Stimulated activated CD4-positive, alpha-beta T cell treated with anti-CD3 and anti-CD28 coated beads, Interleukin-4, amount 100 ng/mL, for 4 hours (primary cell): ENCODE results near the gene RASGRF1.
"Not testable (repeated sequence)": the region's sequence is repeated elsewhere in the genome, so short reads cannot be mapped to it uniquely, and the experiment has no call there.

Experiments
- DNase-seq, 2 experiments: peaks; one replicate each; pipeline ENCODE4 v3.0.0-alpha.2; 2020

RASGRF1 gene

GRCh38 chr15:78950343-78950742 lies 140.2 kb downstream of the RASGRF1 start:
- no peak for DNase-seq

GRCh38 chr15:78949461-78949860 lies 141.1 kb downstream of the RASGRF1 start:
- no peak for DNase-seq

DNA sequence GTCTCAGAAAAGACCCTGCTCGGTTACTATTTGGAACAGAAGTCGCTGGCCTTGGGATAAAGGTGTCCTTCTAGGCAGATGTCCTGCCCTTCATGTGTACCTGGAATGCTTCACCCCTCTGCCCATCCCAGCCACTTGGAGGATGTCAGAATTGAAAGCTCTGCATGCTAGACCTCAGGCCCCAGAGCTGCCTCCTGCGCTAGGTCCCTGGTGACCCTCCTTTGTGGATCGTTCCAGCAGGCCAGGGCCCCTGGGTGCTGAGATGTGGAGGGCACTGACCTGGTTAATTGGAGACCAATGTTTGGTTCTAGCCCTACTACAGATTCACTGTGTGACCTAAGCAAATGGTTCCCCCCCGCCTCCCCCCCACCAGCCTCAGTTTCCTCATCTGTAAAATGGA lies 143.1 kb downstream of the RASGRF1 start:
- DNase-seq, result no peak

DNA sequence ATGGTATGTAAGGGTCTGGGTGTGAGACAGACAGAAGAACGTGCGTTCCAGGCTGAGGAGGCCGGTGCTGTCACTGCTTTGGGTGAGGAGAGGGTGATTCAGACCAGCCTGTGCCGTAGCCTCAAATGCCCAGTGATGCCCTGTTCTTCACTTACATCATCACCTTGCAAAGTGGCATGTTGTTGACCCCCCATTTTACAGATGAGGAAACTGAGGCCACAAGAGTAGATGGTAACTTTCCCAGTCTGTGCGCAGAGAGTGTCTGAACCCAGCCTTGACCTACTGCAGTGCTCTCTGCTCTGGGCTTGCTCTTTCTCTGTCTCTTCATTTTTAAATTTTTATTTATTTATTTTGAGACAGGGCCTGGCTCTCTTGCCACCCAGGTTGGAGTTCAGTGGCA lies 144.1 kb downstream of the RASGRF1 start:
- DNase-seq, result no peak

DNA sequence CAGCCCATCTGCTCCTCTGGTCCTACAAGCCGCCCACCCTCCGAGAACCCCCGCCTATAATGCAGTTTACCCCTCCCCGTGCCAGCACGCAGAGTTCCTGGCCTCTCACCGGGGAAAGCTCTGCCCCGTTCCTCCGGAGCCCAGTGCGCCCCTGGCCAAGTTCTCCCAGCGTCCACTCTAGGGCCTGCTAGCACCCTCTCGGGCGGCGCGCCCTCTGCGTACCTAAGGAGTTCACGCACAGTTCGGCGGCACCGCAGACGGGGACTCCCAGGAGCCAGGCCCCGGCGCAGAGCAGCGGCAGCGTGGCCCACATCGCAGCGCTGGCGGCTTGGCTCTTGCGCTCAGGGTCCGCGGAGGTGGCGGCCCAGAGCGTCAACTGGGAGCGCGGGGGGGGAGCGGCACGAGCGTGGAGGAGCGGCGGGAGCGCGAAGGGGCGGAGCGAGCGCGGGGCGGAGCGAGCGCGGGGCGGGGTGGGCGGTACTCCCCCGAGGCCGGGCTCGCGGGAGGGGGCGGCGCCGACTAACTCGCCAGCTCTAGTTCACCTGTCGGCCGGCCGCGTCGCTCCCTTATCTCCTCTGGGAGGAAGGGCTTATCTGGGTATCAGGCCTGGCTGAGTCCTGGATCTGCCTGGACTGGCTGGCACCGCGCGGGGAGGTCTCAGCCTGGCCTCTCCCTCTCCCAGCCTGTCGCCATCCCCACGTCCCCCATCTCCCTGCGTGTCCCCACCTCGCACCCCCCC lies 145.7 kb downstream of the RASGRF1 start, which contains the start of gene CTSH:
TSS of gene CTSH (minus strand) at position 378 of the 739 bp plus-strand sequence. CDS start at position 313, 65 bp downstream.
- DNase-seq, result peak; percentile 75 to 81

DNA sequence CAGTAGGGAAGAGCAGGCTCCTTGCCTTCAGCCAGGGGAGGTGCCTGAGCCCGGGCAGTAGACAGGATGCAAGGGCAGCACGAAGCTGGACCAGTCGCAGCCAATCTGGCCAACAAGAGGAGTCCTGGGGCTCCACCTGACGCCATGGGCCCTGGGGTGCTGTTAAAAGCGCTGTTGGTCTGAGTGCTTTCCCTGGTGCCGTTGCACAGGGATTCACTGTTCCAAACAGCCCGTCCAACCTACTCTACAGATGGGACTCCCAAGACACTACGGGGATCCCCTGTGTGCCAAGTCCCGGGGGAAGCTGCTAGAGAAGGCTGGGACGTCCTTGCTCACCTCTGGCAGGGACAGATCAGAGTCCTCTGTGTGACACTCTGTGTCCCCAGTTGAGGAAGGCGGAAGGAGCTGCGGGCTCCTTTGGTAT lies 146.4 kb downstream of the RASGRF1 start:
- no peak for DNase-seq

GRCh38 chr15:78943692-78944091 lies 146.9 kb downstream of the RASGRF1 start:
- no peak for DNase-seq

GRCh38 chr15:78942741-78943140 lies 147.8 kb downstream of the RASGRF1 start:
- no peak for DNase-seq

DNA sequence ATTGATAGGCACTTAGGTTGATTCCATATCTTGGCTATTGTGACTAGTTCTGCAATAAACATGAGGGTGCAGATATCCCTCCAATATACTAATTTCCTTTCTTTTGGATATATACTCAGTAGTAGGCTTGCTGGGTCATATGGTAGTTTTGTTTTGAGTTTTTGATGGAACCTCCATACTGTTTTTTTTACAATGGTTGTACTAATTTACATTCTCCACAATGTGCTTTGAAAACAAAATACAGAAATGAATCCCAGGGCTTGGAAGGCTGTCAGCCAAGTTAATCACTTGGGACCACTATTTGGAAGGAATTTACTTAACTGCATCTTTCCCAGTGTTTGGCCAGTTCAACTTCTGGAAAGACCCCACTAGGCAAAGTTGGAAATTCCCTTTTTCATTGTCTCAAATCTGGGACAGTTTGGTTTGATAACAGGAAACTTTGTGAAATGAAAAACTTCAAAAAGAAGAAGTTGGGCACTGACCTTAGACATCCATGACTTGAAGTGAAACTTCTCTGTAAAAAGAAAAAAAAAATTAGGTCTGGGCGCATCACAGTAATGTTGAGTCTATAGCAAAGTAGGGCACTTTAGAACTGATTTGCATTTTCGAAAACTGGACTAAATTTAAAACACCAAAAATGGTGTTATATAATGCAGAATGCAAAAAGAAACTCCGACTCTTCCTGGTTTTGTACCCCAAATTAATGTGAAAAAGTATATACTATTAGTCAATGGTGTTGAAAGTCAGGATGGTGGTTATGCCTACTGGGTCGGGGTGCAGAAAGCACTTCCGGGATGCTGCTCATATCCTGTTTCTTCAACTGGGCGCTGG lies 151.7 kb downstream of the RASGRF1 start:
- DNase-seq, result no peak

- no peak for DNase-seq
Measured at GRCh38 chr15:78937132-78937739, 153.3 kb downstream of the RASGRF1 start.

DNA sequence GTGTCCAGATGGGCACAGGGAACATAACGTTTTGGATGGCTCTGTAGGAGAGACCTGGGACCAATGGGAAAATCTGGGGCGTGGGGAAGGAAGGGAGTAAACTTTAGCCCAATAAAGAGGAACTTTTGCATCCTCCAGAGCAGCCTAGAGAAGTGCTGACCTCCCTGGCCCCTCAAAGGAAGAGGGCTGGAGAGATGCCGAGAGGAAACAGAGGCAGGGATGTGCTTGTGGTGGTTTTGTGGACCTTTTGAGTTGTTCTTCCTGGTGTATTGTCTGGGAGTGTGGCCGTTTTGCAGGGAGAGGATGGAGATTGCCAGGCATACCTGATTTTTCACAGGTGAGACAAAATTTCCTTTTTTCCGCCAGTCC lies 155.9 kb downstream of the RASGRF1 start:
- DNase-seq, result no peak

DNA sequence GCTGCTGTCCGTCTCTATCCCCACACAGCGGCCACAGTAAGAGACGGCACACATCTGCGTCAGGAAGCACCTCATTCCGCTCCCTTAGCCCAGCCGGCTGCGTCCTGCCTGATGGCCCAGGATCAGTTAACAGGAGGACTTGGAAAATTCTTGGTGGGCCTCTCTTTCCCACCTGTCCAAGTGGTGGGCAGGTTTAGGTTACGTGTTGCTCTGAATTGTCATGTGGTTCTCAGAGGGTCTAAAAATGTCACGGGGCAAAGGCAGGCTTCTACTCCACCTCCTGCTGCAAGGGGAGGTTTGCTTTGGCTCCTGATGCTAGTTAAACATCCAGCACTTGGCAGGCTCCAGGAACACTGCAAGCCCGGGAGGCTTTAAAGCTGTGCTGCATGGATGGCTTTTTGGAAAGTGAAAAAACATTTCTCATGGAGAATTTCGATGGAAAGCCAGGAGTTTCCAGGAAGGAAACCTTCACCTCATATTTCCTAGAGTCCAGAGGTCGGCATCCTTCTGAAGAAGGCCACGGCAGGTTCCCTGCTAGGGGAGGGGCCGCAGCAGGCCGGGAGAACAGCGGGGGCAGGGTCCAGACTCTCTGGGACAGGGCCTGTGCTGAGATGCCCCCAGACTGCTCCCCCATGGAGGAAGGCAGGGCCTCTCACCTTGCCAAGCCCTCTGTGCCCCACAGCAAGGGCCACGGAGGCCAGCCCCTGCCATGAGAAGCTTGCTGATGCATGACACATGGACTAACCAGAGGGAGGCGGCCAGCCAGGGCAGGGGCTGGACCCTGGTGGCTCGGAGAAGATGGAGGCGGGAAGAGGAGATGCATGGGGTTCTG lies 156.5 kb downstream of the RASGRF1 start:
- no peak for DNase-seq

GRCh38 chr15:78933187-78933822 lies 157.3 kb downstream of the RASGRF1 start:
- DNase-seq, result no peak

DNA sequence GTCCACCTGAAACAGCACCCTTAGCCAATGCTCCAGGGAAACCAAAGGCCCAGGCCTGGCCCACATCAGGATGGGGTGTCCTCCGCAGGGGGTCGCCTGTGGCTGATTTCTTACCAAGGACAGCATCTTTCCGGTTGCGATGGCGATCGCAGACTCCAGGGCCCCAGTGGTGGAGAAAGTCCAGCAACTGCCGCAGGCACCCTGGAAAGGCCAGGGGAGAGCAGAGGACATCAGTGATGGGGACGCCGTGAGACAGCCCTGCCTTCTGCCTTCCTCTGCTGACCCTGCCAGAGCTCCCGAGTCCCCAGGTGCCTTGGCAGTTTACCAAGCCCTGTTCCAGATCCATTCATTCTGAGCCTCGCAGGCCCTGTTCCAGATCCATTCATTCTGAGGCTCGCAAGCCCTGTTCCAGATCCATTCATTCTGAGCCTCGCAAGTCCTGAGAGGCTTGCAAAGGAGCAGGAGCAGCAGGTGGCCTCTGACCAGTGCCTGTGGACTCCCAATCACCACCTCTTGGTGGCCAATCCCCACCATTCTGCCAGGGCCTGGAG lies 158.2 kb downstream of the RASGRF1 start:
- no peak for DNase-seq

- DNase-seq, result no peak
Measured at GRCh38 chr15:78931439-78932257, 158.9 kb downstream of the RASGRF1 start.

DNA sequence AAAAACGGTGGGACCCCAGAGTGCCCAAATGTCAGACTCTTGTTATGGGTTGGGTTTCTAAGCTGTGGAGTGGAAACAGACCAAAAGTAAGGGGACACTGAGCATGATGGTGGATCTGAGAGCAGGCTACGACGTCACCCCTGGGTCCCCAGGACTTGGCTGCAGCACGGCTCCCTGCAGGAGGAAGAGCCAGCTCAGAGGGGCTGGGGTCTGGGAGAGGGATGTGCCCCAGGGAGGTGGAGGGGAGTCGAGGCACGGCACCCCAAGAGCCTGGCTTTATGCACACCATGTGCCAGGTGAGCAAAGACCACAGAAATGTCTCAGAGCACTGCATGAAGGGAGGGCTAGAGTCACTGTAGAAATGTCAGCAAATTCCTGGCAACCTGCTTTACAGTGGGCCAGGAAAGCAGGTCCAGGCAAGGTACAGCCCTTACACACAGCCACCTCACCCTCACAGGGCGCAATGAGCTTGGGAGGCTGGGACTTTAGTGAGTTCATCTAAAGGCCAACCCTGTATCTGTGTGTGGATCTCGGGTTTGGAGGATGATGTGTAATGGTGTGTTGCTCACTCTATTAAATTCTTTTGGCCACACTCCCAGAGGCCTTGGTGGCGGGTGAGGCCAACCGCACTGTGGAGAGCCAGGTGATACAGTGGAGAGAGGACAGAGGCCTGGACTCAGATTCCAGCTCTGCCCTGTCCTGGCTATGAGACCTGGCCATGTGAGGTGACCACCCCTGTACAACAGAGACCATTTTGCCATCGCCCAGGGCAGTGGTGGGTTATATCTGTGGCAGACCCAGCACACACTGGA lies 159.8 kb downstream of the RASGRF1 start:
- DNase-seq, result no peak

GRCh38 chr15:78929536-78930264 lies 160.9 kb downstream of the RASGRF1 start:
- no peak for DNase-seq

DNA sequence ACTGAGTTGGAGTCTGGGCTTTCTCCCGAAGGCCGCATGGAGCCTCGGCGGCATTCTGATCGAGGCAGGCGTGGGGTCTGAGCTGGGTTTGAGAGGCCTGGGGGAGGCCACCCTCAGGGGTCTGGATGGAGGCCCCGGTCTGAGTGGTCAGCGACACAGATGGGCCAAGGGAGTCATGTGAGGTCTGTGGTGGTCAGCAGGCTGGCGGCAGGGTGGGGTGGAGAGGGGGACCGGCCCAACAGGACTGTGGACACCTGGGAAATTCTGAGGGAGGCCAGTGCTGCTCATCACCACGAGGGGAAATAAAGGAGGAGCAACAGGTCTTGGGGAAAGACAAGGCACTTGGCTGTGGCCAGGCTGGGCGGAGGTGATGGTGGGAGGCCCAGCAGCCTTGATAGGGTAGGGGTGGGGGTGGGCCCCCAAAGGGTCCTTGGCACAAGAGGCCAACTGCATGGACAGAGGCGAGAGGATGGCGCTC lies 161.9 kb downstream of the RASGRF1 start:
- DNase-seq, result no peak

GRCh38 chr15:78928176-78928575 lies 162.4 kb downstream of the RASGRF1 start:
- not testable (repeated sequence) for DNase-seq
